ENCODE measurements around the gene KCNE3.

KCNE3 gene

DNA sequence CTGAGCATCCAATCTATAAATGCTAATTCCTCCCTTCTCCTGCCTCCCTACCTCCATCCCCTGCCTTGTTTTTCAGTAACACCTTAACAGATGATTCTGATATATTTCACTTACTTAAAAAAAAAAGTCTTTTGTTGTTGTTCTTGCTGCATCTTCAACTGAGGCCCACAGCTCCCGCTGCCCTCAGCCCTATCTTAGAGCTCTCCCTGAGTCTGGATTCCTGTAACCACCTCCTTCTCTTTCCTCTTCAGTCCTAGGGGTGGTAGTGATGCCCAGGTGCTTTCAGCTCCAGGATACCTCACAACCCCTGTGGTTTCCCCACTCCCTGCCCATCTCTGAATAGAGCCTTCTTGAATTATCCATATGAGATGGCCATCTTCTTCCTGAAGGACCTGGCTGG, 3.7 kb upstream of the KCNE3 start:
- DNase-seq, result no peak

GRCh38 chr11:74470526-74470925, 3.2 kb upstream of the KCNE3 start:
- DNase-seq, result no peak

GRCh38 chr11:74468936-74469335, 1.6 kb upstream of the KCNE3 start:
- no peak for DNase-seq

- no peak for DNase-seq
These were observed 1.2 kb upstream of the KCNE3 start for GRCh38 chr11:74468521-74468920.

DNA sequence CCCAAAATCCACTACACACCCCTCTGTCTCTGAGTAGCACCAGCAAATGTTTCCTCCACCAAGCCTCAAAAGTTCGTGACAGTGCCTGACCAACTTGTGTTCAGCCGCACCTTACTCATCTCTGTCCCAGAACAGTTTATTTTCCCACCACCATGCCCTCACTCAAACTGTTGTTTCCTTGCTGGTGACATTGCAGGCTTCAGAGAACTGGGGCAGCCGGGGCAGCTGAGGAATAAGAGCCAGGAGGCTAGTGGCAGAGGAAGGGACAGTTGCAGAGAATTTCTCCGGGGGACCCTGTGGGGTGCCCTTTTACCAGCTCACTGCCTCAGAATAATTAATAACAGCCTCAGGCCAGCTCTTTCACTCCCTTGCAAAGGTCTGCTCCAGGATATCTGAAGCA, 709 bp upstream of the KCNE3 start:
- DNase-seq, result no peak

DNA sequence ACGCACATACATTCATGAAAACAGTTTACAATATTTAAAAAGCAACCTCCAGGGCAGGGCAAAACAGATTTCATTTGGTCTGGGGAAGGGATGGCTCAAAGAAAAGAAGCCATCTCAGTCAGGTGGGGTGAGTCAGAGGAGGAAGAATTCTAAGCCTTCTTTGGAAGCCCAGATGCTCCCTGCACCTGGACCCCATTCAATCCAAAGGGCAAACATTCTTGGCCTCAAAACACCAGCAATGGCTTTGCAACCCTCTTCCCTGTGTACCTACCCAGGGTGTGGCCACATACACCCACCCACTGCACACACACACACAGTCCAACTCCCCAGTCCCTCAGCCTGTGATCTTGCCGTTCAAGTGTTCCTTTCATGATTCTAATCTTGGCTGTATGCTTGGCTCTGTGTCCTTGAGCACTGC, 2.0 kb downstream of the KCNE3 start:
- DNase-seq, result no peak

DNA sequence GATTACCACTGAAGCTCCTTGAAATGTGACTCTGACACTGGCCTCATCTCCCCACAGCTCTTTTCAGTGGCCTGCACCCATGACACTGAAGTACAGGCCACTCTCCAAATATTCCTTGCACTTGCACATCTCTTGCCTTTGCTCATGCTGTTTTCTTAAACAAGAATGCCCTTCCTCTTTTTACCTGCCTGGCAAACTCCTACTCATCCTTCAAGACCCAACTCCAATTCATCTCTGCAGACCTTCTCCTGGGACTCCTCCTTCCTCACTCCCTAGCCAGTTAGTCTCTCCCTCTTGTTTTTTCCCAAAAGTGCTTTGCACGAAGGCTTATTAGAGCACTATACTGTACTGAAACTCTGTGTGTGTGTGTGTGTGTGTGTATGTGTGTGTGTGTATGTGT, 2.6 kb downstream of the KCNE3 start:
- DNase-seq, result no peak

GRCh38 chr11:74463216-74463615, 4.1 kb downstream of the KCNE3 start:
- no peak for DNase-seq

DNA sequence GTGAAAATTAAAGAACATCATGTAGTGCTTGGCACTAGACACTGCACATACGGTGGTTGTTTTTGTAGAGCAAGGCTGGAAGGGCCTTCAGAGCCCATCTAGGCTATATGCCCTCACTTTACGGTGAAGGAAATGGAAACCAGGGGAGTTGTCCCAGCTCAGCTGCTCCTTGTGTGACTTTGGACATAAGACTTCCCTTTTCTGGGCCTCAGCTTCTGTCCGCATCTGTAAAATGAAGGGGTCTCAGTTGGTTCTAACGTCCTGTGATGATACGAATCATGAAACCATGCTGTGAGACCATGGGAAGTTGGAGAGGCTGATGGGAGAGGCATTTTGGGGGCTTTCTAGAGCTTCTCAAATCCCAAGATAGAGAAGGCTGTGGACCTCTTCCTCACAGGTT, 4.7 kb downstream of the KCNE3 start:
- peak in 1 of 2 donors; percentile 14 for DNase-seq

- peak; percentile 29 to 33 for DNase-seq
These were observed 5.3 kb downstream of the KCNE3 start for GRCh38 chr11:74462009-74462408.

- DNase-seq, result peak in 1 of 2 donors; percentile 23
These were observed 6.7 kb downstream of the KCNE3 start for GRCh38 chr11:74460481-74461154.

DNA sequence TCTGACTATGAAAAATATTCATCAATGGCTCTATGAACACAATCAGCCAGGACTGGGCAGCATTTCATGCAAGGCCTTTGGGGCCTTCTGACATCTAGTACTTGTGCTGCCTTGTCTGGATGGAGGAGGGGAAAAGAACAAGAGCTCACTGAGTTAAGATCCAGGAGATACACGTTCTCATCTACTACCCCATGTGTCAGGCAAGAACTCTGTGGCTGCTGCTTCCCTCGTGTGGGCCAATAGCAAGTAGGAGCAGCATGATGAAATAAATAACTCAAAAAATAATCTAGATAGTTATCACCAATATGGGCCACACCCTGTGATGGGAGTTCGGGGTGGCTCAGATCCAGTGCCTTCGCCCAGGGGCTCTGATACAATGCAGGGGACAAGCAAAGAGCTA, 7.3 kb downstream of the KCNE3 start:
- DNase-seq, result no peak

DNA sequence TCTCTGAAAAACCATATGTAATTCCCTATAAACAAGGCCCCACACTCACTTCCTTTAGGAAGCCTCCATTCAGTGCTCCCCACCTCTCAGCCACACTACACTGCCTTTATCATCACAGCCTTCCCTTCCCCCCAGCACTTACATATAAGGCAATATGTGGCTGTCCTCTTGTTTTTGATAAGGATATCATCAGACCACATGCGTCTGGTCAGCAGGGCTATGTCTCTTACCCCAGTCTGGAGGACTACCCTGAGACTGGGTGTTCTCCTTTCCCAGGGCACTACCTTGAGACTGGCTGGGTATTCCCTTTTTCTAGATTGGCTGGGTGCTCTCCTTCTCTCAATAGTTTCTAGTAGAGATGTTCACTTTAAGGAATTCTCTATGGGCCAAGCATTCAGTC, 7.8 kb downstream of the KCNE3 start:
- no peak for DNase-seq

GRCh38 chr11:74457356-74457755, 10.0 kb downstream of the KCNE3 start:
- DNase-seq, result no peak

DNA sequence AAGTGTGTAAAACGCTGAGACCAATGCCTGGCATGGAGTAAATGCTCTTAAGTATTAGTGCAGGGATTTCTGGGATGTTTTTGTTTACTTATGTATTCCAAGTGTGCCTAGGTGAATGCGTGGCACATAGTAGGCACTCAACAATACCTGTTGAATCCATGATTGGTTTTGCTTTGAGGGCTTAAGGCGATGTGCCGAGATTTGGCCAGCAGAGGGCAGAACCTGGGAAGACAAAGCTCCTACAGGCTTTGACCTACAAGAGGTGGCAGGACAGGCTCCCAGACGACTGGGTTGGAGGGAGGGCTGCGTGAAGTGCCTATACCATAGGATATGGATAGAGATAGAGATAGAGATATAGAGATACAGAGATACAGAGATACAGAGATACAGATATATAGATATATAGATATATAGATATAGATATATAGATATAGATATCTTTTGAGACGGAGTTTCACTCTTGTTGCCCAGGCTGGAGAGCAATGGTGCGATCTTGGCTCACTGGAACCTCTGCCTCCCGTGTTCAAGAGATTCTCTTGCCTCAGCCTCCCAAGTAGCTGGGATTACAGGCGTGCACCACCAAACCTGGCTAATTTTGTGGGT, 13.9 kb downstream of the KCNE3 start:
- peak in 1 of 2 donors; percentile 36 for DNase-seq

DNA sequence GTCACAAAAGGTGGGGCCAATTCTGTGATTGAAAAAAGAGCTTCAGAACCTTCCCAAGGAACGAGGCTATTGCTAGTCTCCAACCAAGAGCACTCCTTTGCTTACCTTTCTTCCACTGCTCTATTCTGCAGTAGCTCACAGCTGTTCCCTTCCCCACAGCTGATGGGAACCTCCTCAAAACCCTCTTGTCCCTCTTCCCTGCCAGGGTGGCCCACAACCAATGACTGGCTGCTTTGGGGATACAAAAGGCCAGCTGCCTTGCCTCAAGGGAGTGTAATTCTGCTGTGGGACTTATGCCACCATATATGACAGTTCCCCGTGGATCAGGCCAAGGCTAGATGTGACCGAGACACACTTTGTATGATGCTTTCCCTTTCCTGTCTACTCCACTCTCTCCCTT, 15.0 kb downstream of the KCNE3 start:
- DNase-seq, result no peak

- no peak for DNase-seq
These were observed 17.0 kb downstream of the KCNE3 start for GRCh38 chr11:74450318-74450717.

- peak in 1 of 2 donors; percentile 85 for DNase-seq
These were observed 17.9 kb downstream of the KCNE3 start for GRCh38 chr11:74449369-74449931.

GRCh38 chr11:74447720-74448119, 19.6 kb downstream of the KCNE3 start:
- DNase-seq, result no peak

- no peak for DNase-seq
These were observed 20.8 kb downstream of the KCNE3 start for GRCh38 chr11:74446532-74446938.

GRCh38 chr11:74444173-74444826, 23.0 kb downstream of the KCNE3 start:
- no peak for DNase-seq

DNA sequence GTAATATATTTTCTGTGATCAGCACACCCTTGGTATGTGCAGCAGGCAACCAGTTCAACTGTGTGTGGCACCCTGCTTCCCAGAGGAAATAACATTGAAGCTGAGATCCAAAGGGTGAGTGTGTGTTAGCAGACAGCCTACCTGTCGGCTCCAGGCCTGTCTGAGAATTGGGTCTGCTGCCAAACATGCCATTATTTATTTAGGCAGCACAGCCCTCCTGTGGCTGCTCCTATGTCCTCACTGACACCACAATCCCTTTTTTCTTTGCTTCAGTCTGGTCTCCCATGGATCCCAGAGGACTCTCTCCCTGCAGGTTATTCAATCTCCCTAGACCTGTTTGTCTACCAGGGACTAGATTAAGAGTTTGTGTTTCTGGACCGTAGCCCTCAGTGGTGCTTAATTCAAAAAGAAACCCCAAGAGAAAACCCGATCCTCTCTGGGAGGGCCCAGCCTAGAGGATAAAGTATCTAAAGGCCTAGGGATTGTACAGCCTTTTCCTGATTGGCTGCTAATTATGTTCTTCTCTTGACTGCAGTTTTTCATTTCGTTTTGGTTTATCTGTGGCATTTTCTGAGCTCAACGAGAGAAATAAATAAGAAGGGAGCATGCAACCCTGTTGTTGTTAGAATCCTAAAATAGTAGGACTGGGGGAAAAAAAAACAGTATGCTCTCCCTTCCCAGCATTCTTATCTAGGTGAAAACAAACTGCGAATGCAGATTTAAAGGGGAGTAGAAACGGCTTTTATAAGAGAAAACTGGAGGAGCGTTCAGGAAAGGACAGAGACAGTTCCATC, 24.1 kb downstream of the KCNE3 start:
- no peak for DNase-seq

DNA sequence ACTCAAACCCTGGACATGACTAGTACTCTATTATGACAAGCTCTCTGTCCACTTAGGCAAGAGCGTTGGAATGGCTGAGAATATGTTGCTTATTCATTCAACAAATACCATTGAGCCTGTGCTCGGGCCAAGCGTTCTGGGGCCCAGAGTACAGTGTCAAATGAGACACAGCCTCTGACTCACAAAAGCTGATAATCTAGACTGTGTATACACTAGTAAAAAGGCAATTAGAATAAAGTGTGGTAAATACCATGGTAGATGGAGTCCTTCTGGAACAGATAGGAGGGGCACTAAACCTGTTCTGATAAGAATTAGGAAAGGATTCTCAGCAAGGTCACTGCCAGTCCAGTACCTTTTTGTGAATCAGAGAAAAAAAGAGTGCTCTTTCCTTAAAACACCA, 24.7 kb downstream of the KCNE3 start:
- no peak for DNase-seq
